DND-41 (cell line): ENCODE results near the gene G6PC3.
"Not testable (repeated sequence)": the region's sequence is repeated elsewhere in the genome, so short reads cannot be mapped to it uniquely, and the experiment has no call there.

Experiments used
- ATAC-seq: fragments of 200-7000 bp; cut with Tn5 transposase; 3 replicates; pipeline ENCODE4 v1.9.1; 2021; ENCODE audit warnings: low read depth; ENCODE audit not compliant: insufficient read depth
- DNase-seq: peaks from one replicate; pipeline ENCODE4 v3.0.0-alpha.2; 2020
- H2AFZ ChIP-seq: 2 replicates; pipeline ENCODE4 v1.6.0; 2012; ENCODE audit warnings: low read depth, low read length
- H3K27ac ChIP-seq: 2 replicates; pipeline ENCODE4 v1.5.1; 2012; ENCODE audit warnings: low read length, inconsistent platforms
- H3K27me3 ChIP-seq: fragments of 200-600 bp; sonication (generic); 2 replicates; pipeline ENCODE4 v1.6.0; 2012; ENCODE audit warnings: low read length, mild to moderate bottlenecking, inconsistent platforms; ENCODE audit not compliant: insufficient read depth, poor library complexity
- H3K36me3 ChIP-seq: 2 replicates; pipeline ENCODE4 v1.5.1; 2012; ENCODE audit warnings: low read length, inconsistent platforms; ENCODE audit not compliant: insufficient read depth
- H3K4me1 ChIP-seq: 2 replicates; pipeline ENCODE4 v1.5.1; 2012; ENCODE audit warnings: mild to moderate bottlenecking, low read length; ENCODE audit not compliant: insufficient read depth
- H3K4me2 ChIP-seq: 2 replicates; pipeline ENCODE4 v1.6.0; 2012; ENCODE audit warnings: mild to moderate bottlenecking, moderate library complexity, low read length, inconsistent platforms; ENCODE audit not compliant: insufficient read depth
- H3K4me3 ChIP-seq, 2 experiments: fragments of 200-600 bp in 1 of 2; shearing (Covaris generic) in 1 of 2; 2 replicates each; pipeline ENCODE4 v1.5.1; 2012 to 2016; ENCODE audit warnings: inconsistent platforms in 2 of 2, low read length in 2 of 2, mild to moderate bottlenecking in 2 of 2, low read depth in 1 of 2, moderate library complexity in 1 of 2
- H3K79me2 ChIP-seq: 2 replicates; pipeline ENCODE4 v1.6.0; 2012; ENCODE audit warnings: low read length, inconsistent platforms; ENCODE audit not compliant: insufficient read depth
- H3K9ac ChIP-seq: 2 replicates; pipeline ENCODE4 v1.6.0; 2012; ENCODE audit warnings: low read depth, mild to moderate bottlenecking, inconsistent platforms, low read length, moderate library complexity
- H3K9me3 ChIP-seq: 2 replicates; pipeline ENCODE4 v1.5.1; 2012; ENCODE audit warnings: low read length, moderate library complexity, mild to moderate bottlenecking, inconsistent platforms; ENCODE audit not compliant: insufficient read depth, severe bottlenecking
- H4K20me1 ChIP-seq: 2 replicates; pipeline ENCODE4 v1.6.0; 2012; ENCODE audit warnings: low read length; ENCODE audit not compliant: insufficient read depth
- CTCF ChIP-seq: IDR thresholded peaks from 2 replicates; pipeline ENCODE4 v1.5.1; 2012; ENCODE audit warnings: borderline replicate concordance, low read length, moderate library complexity, mild to moderate bottlenecking; ENCODE audit not compliant: poor library complexity, severe bottlenecking; ENCODE audit errors: extremely low read depth
- EZH2 ChIP-seq: IDR thresholded peaks from 3 replicates; pipeline ENCODE4 v1.6.1; 2012; ENCODE audit warnings: borderline replicate concordance, low read depth, mild to moderate bottlenecking, moderate library complexity, low read length, inconsistent platforms; ENCODE audit not compliant: severe bottlenecking

Gene G6PC3

GRCh38 chr17:44029736-44030135 lies 40.8 kb upstream of the G6PC3 start:
- Histone ChIP-seq H3K4me2 (no peak overlapping the region), H3K27ac (no peak overlapping the region), H3K79me2 (no peaks in the 10 kb centered on the region), H4K20me1 (peaks cover 3% of the 10 kb centered on the region), H3K4me3 (no peak overlapping the region), H3K9me3 (no peaks in the 10 kb centered on the region), H3K27me3 (no peaks in the 10 kb centered on the region), H3K4me1 (no peaks in the 10 kb centered on the region), H3K36me3 (peaks cover 46% of the 10 kb centered on the region), H3K9ac (no peak overlapping the region), H2AFZ (no peak overlapping the region)
- ATAC-seq (no peak), DNase-seq (no peak)
- no peak for TF ChIP-seq CTCF
- TF ChIP-seq EZH2 = no peak

GRCh38 chr17:44030482-44030881 lies 40.1 kb upstream of the G6PC3 start:
- Histone ChIP-seq H3K4me3 (no peak overlapping the region), H3K9ac (no peak overlapping the region), H3K27ac (no peak overlapping the region), H3K4me1 (no peaks in the 10 kb centered on the region), H4K20me1 (peaks cover 3% of the 10 kb centered on the region; the same call in 1 of the 2 replicates), H3K4me2 (no peak overlapping the region), H3K36me3 (peaks cover 40% of the 10 kb centered on the region), H3K9me3 (no peaks in the 10 kb centered on the region), H2AFZ (no peak overlapping the region), H3K27me3 (no peaks in the 10 kb centered on the region), H3K79me2 (no peaks in the 10 kb centered on the region)
- ATAC-seq (no peak), DNase-seq (no peak)
- TF ChIP-seq CTCF (no peak), EZH2 (no peak)

GRCh38 chr17:44033861-44034408 lies 36.6 kb upstream of the G6PC3 start:
- Histone ChIP-seq H4K20me1 (peaks cover 3% of the 10 kb centered on the region; the same call in 1 of the 2 replicates), H3K36me3 (peaks cover 60% of the 10 kb centered on the region), H3K4me1 (no peaks in the 10 kb centered on the region), H3K79me2 (peaks cover 5% of the 10 kb centered on the region; the same call in 1 of the 2 replicates), H2AFZ (no peak overlapping the region), H3K27ac (no peak overlapping the region), H3K9ac (no peak overlapping the region), H3K4me2 (no peak overlapping the region), H3K27me3 (no peaks in the 10 kb centered on the region), H3K9me3 (no peaks in the 10 kb centered on the region), H3K4me3 (no peak overlapping the region)
- TF ChIP-seq CTCF = no peak
- no peak for TF ChIP-seq EZH2
- ATAC-seq (no peak), DNase-seq (no peak)

GRCh38 chr17:44034688-44035087 lies 35.8 kb upstream of the G6PC3 start:
- not testable (repeated sequence) for H3K4me3 ChIP-seq, H4K20me1 ChIP-seq, H3K9ac ChIP-seq, DNase-seq, H3K4me1 ChIP-seq, H3K27ac ChIP-seq, H2AFZ ChIP-seq, H3K4me2 ChIP-seq, ATAC-seq, H3K9me3 ChIP-seq, H3K27me3 ChIP-seq, H3K79me2 ChIP-seq
- H3K36me3 ChIP-seq = peaks cover 61% of the 10 kb centered on the region
